ENCODE measurements around the gene ZW10.

ZW10 gene

GRCh38 chr11:113782134-113782533, 8.6 kb upstream of the ZW10 start:
- Histone ChIP-seq H3K4me3 (ENCODE audit: low read length) (no peak overlapping the region), H3K27me3 (ENCODE audit: low read depth, low read length) (peaks cover 9% of the 10 kb centered on the region; the same call in 1 of the 2 replicates), H4K20me1 (ENCODE audit: insufficient read depth, low read length) (no peaks in the 10 kb centered on the region), H3K9ac (ENCODE audit: low read length) (no peak overlapping the region), H2AFZ (ENCODE audit: low read depth, low read length) (no peak overlapping the region), H3K4me2 (ENCODE audit: low read length) (no peak overlapping the region), H3K27ac (ENCODE audit: low read length) (no peak overlapping the region), H3K9me3 (ENCODE audit: insufficient read depth, low read length) (no peaks in the 10 kb centered on the region), H3K36me3 (replicated peaks; ENCODE audit: low read depth, low read length) (no peaks in the 10 kb centered on the region), H3K79me2 (ENCODE audit: low read length) (no peaks in the 10 kb centered on the region), H3K4me1 (ENCODE audit: low read length) (no peaks in the 10 kb centered on the region)
- no peak for TF ChIP-seq CTCF (IDR thresholded peaks at IDR 0.05; ENCODE audit: low read depth, low read length)
- TF ChIP-seq EZH2phosphoT487 (IDR thresholded peaks at IDR 0.05; ENCODE audit: low read depth), result no peak

GRCh38 chr11:113781682-113782081, 8.2 kb upstream of the ZW10 start:
- Histone ChIP-seq H3K4me1 (ENCODE audit: low read length) (no peaks in the 10 kb centered on the region), H2AFZ (ENCODE audit: low read depth, low read length) (no peak overlapping the region), H3K4me3 (ENCODE audit: low read length) (no peak overlapping the region), H3K9ac (ENCODE audit: low read length) (no peak overlapping the region), H3K4me2 (ENCODE audit: low read length) (no peak overlapping the region), H3K36me3 (replicated peaks; ENCODE audit: low read depth, low read length) (no peaks in the 10 kb centered on the region), H3K27me3 (ENCODE audit: low read depth, low read length) (peaks cover 9% of the 10 kb centered on the region; the same call in 1 of the 2 replicates), H4K20me1 (ENCODE audit: insufficient read depth, low read length) (no peaks in the 10 kb centered on the region), H3K79me2 (ENCODE audit: low read length) (no peaks in the 10 kb centered on the region), H3K27ac (ENCODE audit: low read length) (no peak overlapping the region), H3K9me3 (ENCODE audit: insufficient read depth, low read length) (no peaks in the 10 kb centered on the region)
- no peak for TF ChIP-seq CTCF (IDR thresholded peaks at IDR 0.05; ENCODE audit: low read depth, low read length)
- TF ChIP-seq EZH2phosphoT487 (IDR thresholded peaks at IDR 0.05; ENCODE audit: low read depth), result no peak

GRCh38 chr11:113779496-113779895, 6.0 kb upstream of the ZW10 start, which contains the start of gene CLDN25:
Gene CLDN25, plus strand, starts transcription at chr11:113779796. Its CDS starts 0 bp downstream, at chr11:113779796.
- 0 out of 2 replicates have a peak, but pooled peaks cover 4% of the 10 kb centered on the region for H3K27me3 ChIP-seq (ENCODE audit: low read depth, low read length)
- H3K9me3 ChIP-seq (ENCODE audit: insufficient read depth, low read length), result no peaks in the 10 kb centered on the region
- H3K4me2 ChIP-seq (ENCODE audit: low read length), result no peak within 1 kb of the TSS
- no peaks in the 10 kb centered on the region for H3K79me2 ChIP-seq (ENCODE audit: low read length)
- TF ChIP-seq CTCF (IDR thresholded peaks at IDR 0.05; ENCODE audit: low read depth, low read length) (no peak), EZH2phosphoT487 (IDR thresholded peaks at IDR 0.05; ENCODE audit: low read depth) (no peak)
- no peak within 1 kb of the TSS for H3K9ac ChIP-seq (ENCODE audit: low read length)
- H4K20me1 ChIP-seq (ENCODE audit: insufficient read depth, low read length), result no peaks in the 10 kb centered on the region
- no peak within 1 kb of the TSS for H2AFZ ChIP-seq (ENCODE audit: low read depth, low read length)
- H3K36me3 ChIP-seq (replicated peaks; ENCODE audit: low read depth, low read length), result no peaks in the 10 kb centered on the region
- no peak within 1 kb of the TSS for H3K27ac ChIP-seq (ENCODE audit: low read length)
- no peak within 1 kb of the TSS for H3K4me3 ChIP-seq (ENCODE audit: low read length)
- H3K4me1 ChIP-seq (ENCODE audit: low read length), result peaks cover 12% of the 10 kb centered on the region

- H3K79me2 ChIP-seq (ENCODE audit: low read length), result peaks cover 2% of the 10 kb centered on the region
- no peaks in the 10 kb centered on the region for H3K36me3 ChIP-seq (replicated peaks; ENCODE audit: low read depth, low read length)
- H3K4me2 ChIP-seq (ENCODE audit: low read length), result peak overlapping the region; percentile 9; the same call in 1 of the 2 replicates
- no peak overlapping the region for H2AFZ ChIP-seq (ENCODE audit: low read depth, low read length)
- no peaks in the 10 kb centered on the region for H3K9me3 ChIP-seq (ENCODE audit: insufficient read depth, low read length)
- no peak overlapping the region for H3K27ac ChIP-seq (ENCODE audit: low read length)
- H3K9ac ChIP-seq (ENCODE audit: low read length), result no peak overlapping the region
- TF ChIP-seq EZH2phosphoT487 (IDR thresholded peaks at IDR 0.05; ENCODE audit: low read depth), result no peak
- TF ChIP-seq CTCF (IDR thresholded peaks at IDR 0.05; ENCODE audit: low read depth, low read length), result no peak
- H4K20me1 ChIP-seq (ENCODE audit: insufficient read depth, low read length), result no peaks in the 10 kb centered on the region
- peaks cover 16% of the 10 kb centered on the region for H3K4me1 ChIP-seq (ENCODE audit: low read length)
- no peak overlapping the region for H3K4me3 ChIP-seq (ENCODE audit: low read length)
- H3K27me3 ChIP-seq (ENCODE audit: low read depth, low read length), result 0 out of 2 replicates have a peak, but pooled peaks cover 4% of the 10 kb centered on the region
Measured at GRCh38 chr11:113778111-113778910, 4.8 kb upstream of the ZW10 start.
